ENCODE results near the gene C14orf132. TPM values are rescaled to one million over a fixed set of nuclear protein-coding genes. Genes with fewer than 3 reads are reported as not detected.

C14orf132 gene
- total and polyA plus RNA-seq, 2 donors (not counting 1 experiment from before 2014, with no cell fraction given): 0.30 to 0.85 TPM

- Histone ChIP-seq H3K4me3 (ENCODE audit: control extremely low read depth in 1 of 5, extremely low read depth in 1 of 5, insufficient read depth in 1 of 5, low read depth in 2 of 5, low read length in 4 of 5) (no peak overlapping the region), H3K79me2 (ENCODE audit: control insufficient read depth, insufficient read depth, low read length) (no peaks in the 10 kb centered on the region), H3K9ac (ENCODE audit: low read length) (no peak overlapping the region), H3K27me3 (replicated peaks in 1 of 4; ENCODE audit: control extremely low read depth in 1 of 4, control insufficient read depth in 3 of 4, insufficient read depth in 4 of 4, low read length in 3 of 4) (peaks cover 0 to 13% (median 0%) of the 10 kb centered on the region in 4 experiments), H3K4me2 (replicated peaks; ENCODE audit: low read depth, low read length, poor library complexity, severe bottlenecking) (no peak overlapping the region), H3K36me3 (replicated peaks in 1 of 2; ENCODE audit: control extremely low read depth in 1 of 2, control insufficient read depth in 1 of 2, extremely low read depth in 1 of 2, insufficient read depth in 2 of 2, low read length in 1 of 2) (no peaks in the 10 kb centered on the region), H3K4me1 (ENCODE audit: control insufficient read depth in 2 of 2, insufficient read depth in 2 of 2, low read length in 2 of 2) (no peaks in the 10 kb centered on the region), H4K20me1 (ENCODE audit: control insufficient read depth, insufficient read depth, low read length, poor library complexity, severe bottlenecking) (no peaks in the 10 kb centered on the region), H3K9me3 (ENCODE audit: control extremely low read depth in 1 of 3, control insufficient read depth in 2 of 3, insufficient read depth in 1 of 3, low read length in 2 of 3) (peaks cover 0 to 3% (median 0%) of the 10 kb centered on the region in 3 donors), H2AFZ (ENCODE audit: insufficient read depth, low read depth, low read length, poor library complexity, severe bottlenecking) (no peak overlapping the region), H3K27ac (ENCODE audit: low read length in 2 of 2) (no peak overlapping the region)
- H3K27me3 Mint-ChIP-seq: peaks cover 7% of the 10 kb centered on the region
- TF ChIP-seq CTCF (IDR thresholded peaks at IDR 0.05) (no peak), EZH2 (IDR thresholded peaks at IDR 0.05; ENCODE audit: borderline replicate concordance, insufficient read depth, low read depth, low read length, poor library complexity, severe bottlenecking) (no peak)
- DNase-seq: no peak
- H3K27ac Mint-ChIP-seq: no peak overlapping the region
- CTCF ChIA-PET: no interaction called here
- POLR2A ChIA-PET: no interaction called here
- H3K4me3 Mint-ChIP-seq: no peak overlapping the region
- no peaks in the 10 kb centered on the region for H3K4me1 Mint-ChIP-seq
- no peak for ATAC-seq (ENCODE audit: low read depth)
- no peaks in the 10 kb centered on the region for H3K9me3 Mint-ChIP-seq (ENCODE audit: insufficient read depth)
- intact Hi-C loops (cut with micrococcal nuclease): no loop called here
- 85% methylated on average over 6 of the region's 7 CpGs for WGBS (ENCODE audit: insufficient coverage)
These were observed 48.9 kb downstream of the C14orf132 start for GRCh38 chr14:96088074-96088473.

GRCh38 chr14:96088481-96088880 lies 49.3 kb downstream of the C14orf132 start:
- Mint-ChIP-seq H3K9me3 (ENCODE audit: insufficient read depth) (no peaks in the 10 kb centered on the region), H3K4me3 (no peak overlapping the region), H3K27me3 (peaks cover 3% of the 10 kb centered on the region), H3K27ac (no peak overlapping the region), H3K4me1 (no peaks in the 10 kb centered on the region)
- TF ChIP-seq CTCF (IDR thresholded peaks at IDR 0.05): no peak
- no peak for TF ChIP-seq EZH2 (IDR thresholded peaks at IDR 0.05; ENCODE audit: borderline replicate concordance, insufficient read depth, low read depth, low read length, poor library complexity, severe bottlenecking)
- Histone ChIP-seq H3K4me3 (ENCODE audit: control extremely low read depth in 1 of 5, extremely low read depth in 1 of 5, insufficient read depth in 1 of 5, low read depth in 2 of 5, low read length in 4 of 5) (no peak overlapping the region), H4K20me1 (ENCODE audit: control insufficient read depth, insufficient read depth, low read length, poor library complexity, severe bottlenecking) (no peaks in the 10 kb centered on the region), H3K36me3 (replicated peaks in 1 of 2; ENCODE audit: control extremely low read depth in 1 of 2, control insufficient read depth in 1 of 2, extremely low read depth in 1 of 2, insufficient read depth in 2 of 2, low read length in 1 of 2) (no peaks in the 10 kb centered on the region), H2AFZ (ENCODE audit: insufficient read depth, low read depth, low read length, poor library complexity, severe bottlenecking) (no peak overlapping the region), H3K4me2 (replicated peaks; ENCODE audit: low read depth, low read length, poor library complexity, severe bottlenecking) (no peak overlapping the region), H3K4me1 (ENCODE audit: control insufficient read depth in 2 of 2, insufficient read depth in 2 of 2, low read length in 2 of 2) (no peaks in the 10 kb centered on the region), H3K9ac (ENCODE audit: low read length) (no peak overlapping the region), H3K79me2 (ENCODE audit: control insufficient read depth, insufficient read depth, low read length) (no peaks in the 10 kb centered on the region), H3K27me3 (replicated peaks in 1 of 4; ENCODE audit: control extremely low read depth in 1 of 4, control insufficient read depth in 3 of 4, insufficient read depth in 4 of 4, low read length in 3 of 4) (peaks cover 0 to 10% (median 0%) of the 10 kb centered on the region in 4 experiments), H3K27ac (ENCODE audit: low read length in 2 of 2) (no peak overlapping the region), H3K9me3 (ENCODE audit: control extremely low read depth in 1 of 3, control insufficient read depth in 2 of 3, insufficient read depth in 1 of 3, low read length in 2 of 3) (peaks cover 0 to 3% (median 0%) of the 10 kb centered on the region in 3 donors)
- POLR2A ChIA-PET: no interaction called here
- CTCF ChIA-PET: no interaction called here
- intact Hi-C loops (cut with micrococcal nuclease): no loop called here
- DNase-seq: no peak
- no peak for ATAC-seq (ENCODE audit: low read depth)
- 93% methylated on average over 6 of the region's 8 CpGs for WGBS (ENCODE audit: insufficient coverage)

Data from B cell (primary cell).